Inflammatory macrophage (primary cell): ENCODE measurements around the gene FAM120A.
A peak's percentile ranks its signal among the peaks of the same experiment; 100 is the strongest.

Source experiments
- DNase-seq, 2 donors: peaks; one replicate each; pipeline ENCODE4 v3.0.0-alpha.2; 2020 to 2022

FAM120A gene

DNA sequence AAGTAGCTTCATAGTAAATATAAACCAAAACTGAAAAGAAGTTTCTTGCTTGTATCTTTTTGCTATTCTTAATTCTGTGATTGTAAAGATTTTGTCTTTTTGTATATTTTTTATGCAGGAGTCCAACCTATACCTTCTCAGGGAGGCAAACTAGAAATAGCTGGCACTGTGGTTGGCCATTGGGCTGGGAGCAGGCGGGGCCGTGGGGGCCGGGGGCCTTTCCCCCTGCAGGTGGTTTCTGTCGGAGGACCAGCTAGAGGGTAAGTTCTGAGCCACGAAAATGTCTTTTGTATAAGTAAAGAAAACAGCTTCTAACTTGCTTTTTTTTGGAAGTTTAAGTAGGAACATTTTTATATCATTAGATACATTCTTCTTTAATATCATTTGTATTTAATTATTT is 109.5 kb downstream of the FAM120A start:
- no peak for DNase-seq

- DNase-seq = no peak
Measured at GRCh38 chr9:93562157-93562556, 110.7 kb downstream of the FAM120A start.

GRCh38 chr9:93565089-93565488 is 113.6 kb downstream of the FAM120A start:
- no peak for DNase-seq

DNA sequence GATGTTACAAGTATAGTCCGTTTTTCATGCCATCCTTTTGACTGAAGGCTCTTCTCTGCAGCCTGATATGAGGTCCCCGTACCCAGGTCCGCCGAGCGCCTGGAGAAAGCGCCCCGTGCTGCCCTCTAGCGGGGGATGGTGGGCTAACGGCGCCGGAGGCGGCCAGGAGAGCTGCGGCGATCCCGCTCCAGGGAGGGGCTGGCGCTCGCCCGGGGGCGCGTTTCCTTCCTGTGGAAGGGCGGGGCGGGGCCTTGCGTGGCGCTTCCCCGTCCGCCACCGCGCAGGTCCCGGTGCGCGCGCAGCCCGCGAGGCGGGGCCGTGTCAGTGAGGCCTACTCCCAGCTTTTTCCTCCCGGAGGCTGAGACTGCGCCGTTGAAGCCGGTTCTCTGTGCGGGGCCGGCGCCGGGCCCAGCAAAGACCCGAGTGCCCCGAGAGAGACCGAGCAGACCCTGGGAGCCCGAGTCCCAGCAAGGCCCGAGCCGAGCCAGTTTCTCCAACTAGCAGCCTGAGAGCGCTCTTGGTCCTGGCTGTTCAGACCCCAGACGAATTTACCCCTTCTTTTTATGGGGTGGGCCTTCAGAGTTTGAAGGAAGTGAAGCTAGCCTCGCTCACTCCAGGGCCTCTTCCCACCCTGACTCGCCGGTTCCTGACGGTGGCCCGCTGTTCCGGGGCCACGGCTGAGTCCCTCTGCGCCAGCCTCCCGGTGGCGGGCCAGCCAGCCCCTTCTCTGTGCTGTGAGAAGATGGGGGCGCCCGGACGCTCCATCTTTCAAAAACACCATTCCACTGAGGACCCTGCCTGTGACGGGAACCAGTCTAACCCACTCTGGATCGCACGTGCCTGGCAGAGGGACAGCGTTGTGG is 115.2 kb downstream of the FAM120A start:
- DNase-seq = peak; percentile 98

GRCh38 chr9:93567271-93567959 is 115.9 kb downstream of the FAM120A start:
- DNase-seq = peak; percentile 10 to 31

GRCh38 chr9:93568169-93568568 is 116.7 kb downstream of the FAM120A start:
- DNase-seq = no peak

GRCh38 chr9:93569621-93570174 is 118.2 kb downstream of the FAM120A start:
- DNase-seq = peak; percentile 15 to 17

DNA sequence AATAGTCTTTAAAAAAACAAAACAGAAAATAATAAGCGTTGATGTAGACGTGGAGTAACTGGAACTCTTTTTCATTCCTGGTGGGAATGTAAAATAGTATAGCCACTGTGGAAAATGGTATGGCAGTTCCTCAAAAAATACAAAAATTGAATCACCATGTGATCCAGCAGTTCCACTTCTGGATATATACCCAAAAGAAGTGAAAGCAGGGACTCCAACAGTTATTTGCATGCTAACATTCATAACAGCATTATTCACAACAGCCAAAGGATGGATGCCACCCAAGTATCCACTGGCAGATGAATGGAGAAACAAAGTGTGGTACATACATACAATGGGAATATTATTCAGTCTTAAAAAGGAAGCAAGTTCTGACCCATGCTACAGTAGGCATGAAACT is 120.7 kb downstream of the FAM120A start:
- DNase-seq = no peak

DNA sequence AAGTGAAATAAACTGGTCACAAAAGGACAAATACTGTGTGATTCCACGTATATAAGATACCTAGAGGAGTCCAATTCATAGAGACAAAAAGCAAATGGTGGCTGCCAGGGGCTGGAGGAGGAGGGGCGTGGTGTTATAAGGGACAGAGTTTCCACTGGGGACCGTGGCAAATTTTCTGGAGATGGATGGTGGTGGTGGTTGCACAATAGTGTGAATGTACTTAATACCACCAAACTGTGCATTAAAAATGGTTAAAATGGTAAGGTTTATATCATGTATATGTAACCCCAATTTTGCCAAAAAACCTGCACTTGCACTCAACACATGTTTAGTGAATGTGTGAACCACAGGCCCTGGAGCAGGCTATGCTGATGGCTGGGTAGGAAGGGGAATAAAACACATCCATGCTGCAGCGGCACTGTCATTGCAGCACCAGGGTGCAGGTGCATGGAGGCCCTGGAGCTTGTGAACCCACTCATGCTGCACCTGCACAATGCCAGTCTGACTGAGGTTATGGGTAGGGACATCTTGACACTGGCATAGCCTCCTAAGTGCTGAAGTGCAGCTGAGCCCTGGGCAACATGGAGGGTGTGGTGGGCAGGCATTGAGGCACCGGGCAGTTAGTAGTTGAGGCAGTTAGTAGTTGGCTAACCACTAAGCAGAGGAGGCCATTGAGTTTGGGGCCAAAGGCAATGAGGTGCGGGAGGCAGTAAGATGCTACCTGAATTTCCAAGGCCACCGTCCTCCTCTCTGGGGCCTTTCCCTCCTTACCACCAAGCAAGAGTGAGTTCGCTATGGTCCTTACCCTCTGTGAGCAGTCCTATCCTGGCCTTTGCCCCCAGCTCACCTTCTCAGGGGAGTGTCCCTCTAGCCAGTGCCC is 121.4 kb downstream of the FAM120A start:
- DNase-seq = no peak

DNA sequence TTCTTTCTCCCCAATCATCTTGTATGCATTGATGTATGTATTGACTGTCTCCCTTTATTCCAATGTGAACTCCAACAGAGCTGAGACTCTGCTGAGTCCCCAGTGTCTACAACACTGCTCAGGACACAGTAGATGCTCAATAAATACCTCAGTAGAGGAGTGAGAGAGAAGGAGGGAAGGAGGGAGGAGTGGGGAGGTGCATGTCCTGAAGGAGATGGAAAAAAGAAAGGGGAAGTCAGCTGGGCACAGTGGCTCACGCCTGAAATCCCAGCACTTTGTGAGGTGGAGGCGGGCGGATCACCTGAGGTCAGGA is 122.0 kb downstream of the FAM120A start:
- DNase-seq = no peak

- DNase-seq = no peak
Measured at GRCh38 chr9:93574091-93574899, 122.8 kb downstream of the FAM120A start.

- DNase-seq = no peak
Measured at GRCh38 chr9:93574900-93575795, 123.7 kb downstream of the FAM120A start.

DNA sequence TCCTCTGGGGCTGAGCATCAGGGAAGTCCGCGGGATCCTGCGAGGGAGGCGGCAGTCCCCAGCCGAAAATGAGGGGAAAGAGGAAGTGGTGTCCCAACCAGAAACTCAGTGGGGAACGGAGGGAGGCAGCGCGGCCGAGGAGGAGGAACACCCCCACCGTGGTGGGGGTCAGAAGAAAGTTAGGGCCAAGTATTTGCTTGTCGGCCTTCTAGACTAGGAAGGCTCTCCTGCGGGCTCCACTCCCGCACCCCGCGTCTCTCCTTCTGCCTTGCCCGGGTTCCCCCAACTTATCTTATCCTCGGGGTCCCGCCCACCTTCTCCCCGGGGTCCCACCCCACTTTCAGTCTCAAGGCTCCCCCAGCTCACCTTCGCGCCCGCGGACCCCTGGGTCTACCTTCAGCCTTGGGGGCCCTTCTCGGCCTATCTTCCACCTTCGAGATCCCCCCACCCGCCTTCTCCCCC is 124.3 kb downstream of the FAM120A start:
- DNase-seq = peak; percentile 83 to 86

- peak; percentile 7 to 28 for DNase-seq
Measured at GRCh38 chr9:93576258-93577077, 125.0 kb downstream of the FAM120A start, which contains the start of gene PHF2. Gene PHF2 (plus strand): TSS chr9:93576584. CDS start chr9:93576774, 190 bp downstream.

DNA sequence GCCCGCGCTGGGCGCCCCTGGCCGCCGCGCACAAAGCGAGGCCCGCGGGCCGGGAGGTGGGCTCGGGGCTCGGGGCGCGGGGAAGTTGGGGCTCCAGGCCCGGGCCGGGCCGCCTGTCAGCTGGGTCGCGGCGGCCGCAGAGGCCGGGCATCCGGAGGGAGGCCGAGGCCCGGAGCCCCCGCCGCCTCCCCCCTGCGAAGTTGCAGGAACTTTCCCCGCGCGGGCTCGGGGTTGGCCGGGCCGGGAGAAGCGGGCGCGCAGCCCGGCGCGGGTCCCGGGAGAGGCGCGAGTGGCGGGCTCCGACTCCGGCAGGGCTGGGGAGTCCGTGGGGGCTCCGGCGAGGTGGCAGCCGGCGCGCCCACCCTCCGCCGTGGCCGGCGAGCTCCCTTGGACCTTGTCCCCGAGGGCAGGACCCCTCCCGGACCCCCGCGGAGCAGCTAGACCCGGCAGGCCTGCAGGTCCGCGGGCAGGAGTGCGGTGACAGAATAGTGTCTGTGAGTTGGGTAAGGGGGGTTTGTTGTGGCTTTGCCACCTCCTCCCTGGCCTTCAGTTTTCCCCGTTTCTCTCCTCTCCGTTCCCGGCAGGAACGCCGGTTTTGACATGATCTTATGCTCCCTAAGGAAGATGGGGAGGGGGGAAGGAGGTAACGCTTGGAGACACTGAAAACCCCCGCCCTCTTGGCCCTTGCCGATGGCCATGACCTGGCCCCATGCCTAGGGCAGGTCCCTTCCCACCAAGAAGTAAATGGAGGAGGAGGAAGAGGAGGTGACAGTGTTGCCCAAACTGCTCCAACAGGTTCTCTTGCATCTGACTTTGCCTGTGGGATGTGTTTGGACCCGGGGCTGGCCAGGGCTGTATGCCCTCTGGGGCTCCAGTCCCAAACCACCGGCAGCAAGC is 125.8 kb downstream of the FAM120A start:
- DNase-seq = peak in 1 of 2 donors; percentile 15

- no peak for DNase-seq
Measured at GRCh38 chr9:93577975-93578682, 126.6 kb downstream of the FAM120A start.

DNA sequence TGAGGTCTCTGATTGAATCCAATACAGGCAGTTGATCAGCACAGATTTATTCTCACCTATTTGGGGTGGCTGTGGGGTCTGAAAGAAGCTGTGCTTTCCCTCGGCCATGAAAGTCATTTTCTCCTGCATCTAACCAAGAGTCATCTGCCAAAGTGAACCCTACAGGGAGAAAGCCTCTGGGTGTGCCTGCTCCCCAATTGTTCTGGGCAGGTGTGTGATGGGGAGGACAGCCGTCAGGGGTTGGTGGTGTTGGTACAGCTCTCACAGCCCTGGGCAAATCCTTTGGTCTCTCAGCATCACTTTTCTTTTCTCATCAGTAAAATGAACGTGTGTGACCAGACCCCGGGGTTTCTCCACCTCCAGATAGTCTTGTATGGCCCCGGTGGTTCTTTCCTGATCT is 127.4 kb downstream of the FAM120A start:
- no peak for DNase-seq
